ENCODE results near the gene SHISA8. TPM values are rescaled to one million over a fixed set of nuclear protein-coding genes. Genes with fewer than 3 reads are reported as not detected.
A peak's percentile ranks its signal among the peaks of the same experiment; 100 is the strongest.

SHISA8 gene
- total RNA-seq, 1 experiment from 2014 or later, result 2.4 TPM

DNA sequence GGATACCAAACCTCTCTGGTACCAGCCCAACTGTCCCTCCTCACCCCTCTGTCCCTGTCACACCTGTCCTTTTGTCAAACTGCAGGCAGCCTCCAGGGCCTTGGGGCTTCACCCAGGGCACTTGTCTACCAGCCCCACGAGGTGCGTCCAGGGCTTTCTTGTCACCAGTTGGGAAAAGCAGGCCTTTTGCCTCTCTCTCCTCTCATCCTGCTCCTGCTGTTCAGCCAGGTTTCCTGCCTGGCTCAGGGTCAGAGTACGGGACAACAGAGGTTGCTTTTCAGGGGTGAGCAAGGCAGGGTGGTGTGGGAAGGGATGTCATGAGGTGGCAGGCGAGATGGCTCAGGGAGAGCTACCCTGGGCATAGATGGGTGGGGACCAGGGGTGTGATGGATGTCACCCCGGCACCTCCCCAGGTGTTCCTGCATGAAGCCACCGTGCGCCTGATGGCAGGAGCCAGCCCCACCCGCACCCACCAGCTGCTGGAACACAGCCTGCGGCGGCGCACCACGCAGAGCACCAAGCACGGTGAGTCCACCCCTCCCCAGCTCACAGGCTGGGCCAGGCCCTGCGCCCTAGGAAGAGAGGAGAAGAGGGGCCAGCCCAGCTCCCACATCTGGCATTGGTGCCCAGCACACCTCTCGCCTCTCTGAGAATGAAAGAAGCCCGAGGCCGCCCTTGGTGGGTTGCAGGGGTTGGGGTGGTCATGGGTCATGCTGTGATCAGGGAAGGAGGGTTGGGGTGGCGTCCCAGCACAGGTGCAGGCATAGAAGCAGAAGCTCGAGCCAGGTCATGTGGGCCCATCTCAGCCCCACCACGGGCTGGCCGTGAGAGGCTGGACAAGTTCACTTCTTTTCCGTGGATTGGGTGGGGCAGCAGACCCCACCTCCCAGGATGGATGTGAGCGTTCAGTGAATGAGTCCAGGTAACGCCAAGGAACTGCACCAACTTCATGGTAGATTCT lies 10.1 kb downstream of the SHISA8 start (continued):
- TF ChIP-seq E2F4 (CRISPR knock-in tag; IDR thresholded peaks at IDR 0.05; ENCODE audit: borderline replicate concordance, low read depth) (no peak), ZNF263 (CRISPR knock-in tag; IDR thresholded peaks at IDR 0.05; ENCODE audit: low read depth) (no peak)

DNA sequence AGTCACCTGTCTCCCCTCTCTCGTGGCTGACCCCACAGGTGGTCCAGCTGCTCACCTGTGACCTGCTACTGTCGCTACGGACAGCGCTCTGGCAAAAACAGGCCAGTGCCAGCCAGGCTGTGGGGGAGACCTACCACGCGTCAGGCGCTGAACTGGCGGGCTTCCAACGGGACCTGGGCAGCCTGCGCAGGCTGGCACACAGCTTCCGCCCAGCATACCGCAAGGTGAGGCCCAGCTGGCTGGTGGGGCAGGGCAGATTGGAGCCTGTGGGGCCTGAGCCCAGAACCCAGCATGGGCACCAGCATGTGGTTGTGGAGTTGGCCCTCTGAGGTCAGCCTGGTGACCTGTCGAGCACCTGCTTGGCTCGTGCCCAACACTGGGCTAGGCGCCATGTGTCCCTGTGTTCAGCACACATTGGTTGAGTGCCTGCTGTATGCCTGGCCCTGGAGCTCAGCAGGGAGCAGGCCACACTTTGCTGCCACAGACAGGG lies 11.9 kb downstream of the SHISA8 start:
- DNase-seq (ENCODE audit: low spot score) (no peak), ATAC-seq (no peak)
- POLR2A ChIA-PET, result no interaction called here
- Mint-ChIP-seq H3K9me3 (no peaks in the 10 kb centered on the region), H3K27ac (no peak overlapping the region), H3K36me3 (peaks cover 42% of the 10 kb centered on the region), H3K4me3 (no peak overlapping the region), H3K4me1 (peaks cover 4% of the 10 kb centered on the region), H3K27me3 (ENCODE audit: low read depth) (no peaks in the 10 kb centered on the region)
- no peak for TF ChIP-seq MAX (CRISPR knock-in tag; IDR thresholded peaks at IDR 0.05)
- peak; percentile 39; the same call in 1 of the 2 replicates for TF ChIP-seq RELA (CRISPR knock-in tag; IDR thresholded peaks at IDR 0.05; ENCODE audit: borderline replicate concordance)
- CTCF ChIA-PET, result interaction anchor here (1.4 kb wide), 1 partner anchor 23 kb away, joined by 5 read pairs; no protein-coding TSS in a partner anchor

- ATAC-seq (no peak), DNase-seq (ENCODE audit: low spot score) (no peak)
- POLR2A ChIA-PET, result interaction anchor here (0.5 kb wide), 1 partner anchor 52 kb away, joined by 3 read pairs; no protein-coding TSS in a partner anchor
- no peak overlapping the region for H3K27ac Mint-ChIP-seq
- H3K4me1 Mint-ChIP-seq, result no peaks in the 10 kb centered on the region
- H3K9me3 Mint-ChIP-seq, result no peaks in the 10 kb centered on the region
- H3K4me3 Mint-ChIP-seq, result no peak overlapping the region
- TF ChIP-seq RORB (CRISPR knock-in tag; IDR thresholded peaks at IDR 0.05) (no peak), CDX4 (CRISPR knock-in tag; IDR thresholded peaks at IDR 0.05; ENCODE audit: borderline replicate concordance) (no peak), ELF4 (CRISPR knock-in tag; IDR thresholded peaks at IDR 0.05; ENCODE audit: low read depth) (no peak)
- peaks cover 50% of the 10 kb centered on the region for H3K36me3 Mint-ChIP-seq
- no peaks in the 10 kb centered on the region for H3K27me3 Mint-ChIP-seq (ENCODE audit: low read depth)
- CTCF ChIA-PET, result no interaction called here
Observed at GRCh38 chr22:41902016-41902415, 12.9 kb downstream of the SHISA8 start.

- no peak overlapping the region for H3K4me3 Mint-ChIP-seq
- peaks cover 59% of the 10 kb centered on the region for H3K36me3 Mint-ChIP-seq
- ChIA-PET POLR2A (no interaction called here), CTCF (interaction anchor here (0.9 to 1.5 kb wide), 2 partner anchors 40 to 204 kb away, joined by 4 read pairs; no protein-coding TSS in a partner anchor)
- H3K4me1 Mint-ChIP-seq, result no peaks in the 10 kb centered on the region
- no peak overlapping the region for H3K27ac Mint-ChIP-seq
- DNase-seq (ENCODE audit: low spot score) (no peak), ATAC-seq (no peak)
- H3K27me3 Mint-ChIP-seq (ENCODE audit: low read depth), result no peaks in the 10 kb centered on the region
- H3K9me3 Mint-ChIP-seq, result no peaks in the 10 kb centered on the region
- no peak for TF ChIP-seq SOX15 (CRISPR knock-in tag; IDR thresholded peaks at IDR 0.05)
- no peak for TF ChIP-seq SP1 (CRISPR knock-in tag; conservative IDR thresholded peaks at IDR 0.05)
- TF ChIP-seq PRDM15 (CRISPR knock-in tag; IDR thresholded peaks at IDR 0.05), result no peak
- TF ChIP-seq ATF1 (CRISPR knock-in tag; IDR thresholded peaks at IDR 0.05), result no peak
- TF ChIP-seq, protein P1, sequence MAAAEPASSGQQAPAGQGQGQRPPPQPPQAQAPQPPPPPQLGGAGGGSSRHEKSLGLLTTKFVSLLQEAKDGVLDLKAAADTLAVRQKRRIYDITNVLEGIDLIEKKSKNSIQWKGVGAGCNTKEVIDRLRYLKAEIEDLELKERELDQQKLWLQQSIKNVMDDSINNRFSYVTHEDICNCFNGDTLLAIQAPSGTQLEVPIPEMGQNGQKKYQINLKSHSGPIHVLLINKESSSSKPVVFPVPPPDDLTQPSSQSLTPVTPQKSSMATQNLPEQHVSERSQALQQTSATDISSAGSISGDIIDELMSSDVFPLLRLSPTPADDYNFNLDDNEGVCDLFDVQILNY (CRISPR knock-in tag; IDR thresholded peaks at IDR 0.05), result no peak
- TF ChIP-seq ZNF423 (CRISPR knock-in tag; IDR thresholded peaks at IDR 0.05), result no peak
- TF ChIP-seq SMAD3 (CRISPR knock-in tag; IDR thresholded peaks at IDR 0.05; ENCODE audit: borderline replicate concordance), result no peak
- no peak for TF ChIP-seq ETV6 (CRISPR knock-in tag; IDR thresholded peaks at IDR 0.05)
- TF ChIP-seq ELF4 (CRISPR knock-in tag; IDR thresholded peaks at IDR 0.05; ENCODE audit: low read depth), result no peak
- TF ChIP-seq ZNF416 (CRISPR knock-in tag; IDR thresholded peaks at IDR 0.05), result no peak
- no peak for TF ChIP-seq ZNF263 (CRISPR knock-in tag; IDR thresholded peaks at IDR 0.05; ENCODE audit: low read depth)
- no peak for TF ChIP-seq STAT6 (CRISPR knock-in tag; conservative IDR thresholded peaks at IDR 0.05; ENCODE audit: low read depth)
Observed at GRCh38 chr22:41900652-41901312, 14.1 kb downstream of the SHISA8 start.

Data from WTC11 (cell line).